Measurements from ENCODE around the gene EFHD2. TPM values are rescaled to one million over a fixed set of nuclear protein-coding genes. Genes with fewer than 3 reads are reported as not detected.

The EFHD2 gene
- total RNA-seq, 6 experiments from 2014 or later: 41.2 to 67.2 (median 65.3) TPM

DNA sequence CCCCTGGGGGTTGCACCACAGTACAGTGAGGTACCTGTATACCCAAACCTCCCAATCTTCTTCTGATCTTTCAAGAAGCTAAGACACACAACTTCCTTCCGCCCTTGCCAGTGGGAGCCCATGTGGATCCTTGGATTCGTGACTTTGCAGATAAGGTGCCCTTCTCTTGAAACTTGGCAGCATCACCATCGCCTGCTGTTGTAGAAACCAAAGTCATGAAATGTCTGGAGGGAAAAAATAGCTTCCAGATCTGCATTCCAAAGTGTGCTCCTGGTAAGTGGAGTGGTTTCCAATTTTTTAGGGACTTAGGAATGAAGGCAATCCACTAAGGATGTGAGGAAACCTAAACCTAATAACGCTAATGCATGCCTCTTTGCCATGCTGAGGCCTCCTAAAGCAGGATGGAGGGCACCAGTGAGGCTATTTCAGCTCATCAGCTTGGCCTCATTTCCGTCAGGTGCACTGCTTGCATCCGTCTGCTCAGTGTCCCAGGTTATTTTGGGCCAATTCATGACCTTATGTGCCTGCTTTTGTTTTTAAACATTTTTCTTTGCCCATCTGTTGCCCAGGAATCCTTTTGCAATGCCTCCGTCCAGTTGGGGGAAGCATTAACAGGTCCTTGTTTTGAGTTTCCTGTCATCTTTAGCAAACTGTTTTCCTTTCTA, 8.2 kb upstream of the EFHD2 start:
- DNase-seq: no peak
- Mint-ChIP-seq H3K4me3 (no peak overlapping the region), H3K9me3 (peaks cover 14% of the 10 kb centered on the region), H3K4me1 (ENCODE audit: low read depth) (peaks cover 6% of the 10 kb centered on the region), H3K27me3 (ENCODE audit: insufficient read depth) (peaks cover 6% of the 10 kb centered on the region), H3K36me3 (ENCODE audit: low read depth) (no peaks in the 10 kb centered on the region), H3K27ac (no peak overlapping the region)
- TF ChIP-seq, protein P1, sequence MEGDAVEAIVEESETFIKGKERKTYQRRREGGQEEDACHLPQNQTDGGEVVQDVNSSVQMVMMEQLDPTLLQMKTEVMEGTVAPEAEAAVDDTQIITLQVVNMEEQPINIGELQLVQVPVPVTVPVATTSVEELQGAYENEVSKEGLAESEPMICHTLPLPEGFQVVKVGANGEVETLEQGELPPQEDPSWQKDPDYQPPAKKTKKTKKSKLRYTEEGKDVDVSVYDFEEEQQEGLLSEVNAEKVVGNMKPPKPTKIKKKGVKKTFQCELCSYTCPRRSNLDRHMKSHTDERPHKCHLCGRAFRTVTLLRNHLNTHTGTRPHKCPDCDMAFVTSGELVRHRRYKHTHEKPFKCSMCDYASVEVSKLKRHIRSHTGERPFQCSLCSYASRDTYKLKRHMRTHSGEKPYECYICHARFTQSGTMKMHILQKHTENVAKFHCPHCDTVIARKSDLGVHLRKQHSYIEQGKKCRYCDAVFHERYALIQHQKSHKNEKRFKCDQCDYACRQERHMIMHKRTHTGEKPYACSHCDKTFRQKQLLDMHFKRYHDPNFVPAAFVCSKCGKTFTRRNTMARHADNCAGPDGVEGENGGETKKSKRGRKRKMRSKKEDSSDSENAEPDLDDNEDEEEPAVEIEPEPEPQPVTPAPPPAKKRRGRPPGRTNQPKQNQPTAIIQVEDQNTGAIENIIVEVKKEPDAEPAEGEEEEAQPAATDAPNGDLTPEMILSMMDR (IDR thresholded peaks at IDR 0.05): no peak

DNA sequence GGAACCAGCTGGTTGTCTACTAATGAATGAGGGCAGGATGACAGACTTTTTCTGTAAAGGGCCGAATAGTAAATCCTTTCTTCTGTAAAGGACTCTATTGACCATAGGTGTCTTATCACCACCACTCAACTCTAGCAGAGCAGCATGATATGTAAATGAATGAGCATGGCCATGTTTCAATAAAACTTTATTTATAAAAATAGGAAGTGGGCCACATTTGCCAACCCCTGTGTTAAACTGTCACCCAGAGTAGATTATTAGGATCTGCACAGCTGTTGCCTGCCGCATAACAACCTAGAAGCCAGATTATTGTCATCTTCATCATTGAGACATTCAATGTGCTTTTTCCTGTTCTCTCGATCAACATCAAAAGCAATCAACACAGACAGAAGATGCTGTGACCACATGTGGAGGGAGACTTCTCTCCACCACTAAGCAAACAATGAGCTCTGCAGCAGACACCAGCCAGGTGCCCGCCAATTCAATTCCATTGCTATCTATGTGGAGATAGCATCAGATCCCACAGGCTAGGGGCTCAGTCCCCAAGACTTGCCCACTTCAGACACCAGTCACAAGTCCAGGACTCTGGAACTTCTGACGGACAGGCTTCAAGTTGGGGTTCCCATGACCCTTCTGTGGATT, 6.8 kb upstream of the EFHD2 start:
- no peak overlapping the region for H3K27ac Mint-ChIP-seq
- DNase-seq: no peak
- peaks cover 6% of the 10 kb centered on the region for H3K27me3 Mint-ChIP-seq (ENCODE audit: insufficient read depth)
- H3K36me3 Mint-ChIP-seq (ENCODE audit: low read depth): no peaks in the 10 kb centered on the region
- peaks cover 14% of the 10 kb centered on the region for H3K9me3 Mint-ChIP-seq
- TF ChIP-seq, protein P1 (IDR thresholded peaks at IDR 0.05): no peak
- H3K4me3 Mint-ChIP-seq: no peak overlapping the region
- H3K4me1 Mint-ChIP-seq (ENCODE audit: low read depth): peaks cover 20% of the 10 kb centered on the region

DNA sequence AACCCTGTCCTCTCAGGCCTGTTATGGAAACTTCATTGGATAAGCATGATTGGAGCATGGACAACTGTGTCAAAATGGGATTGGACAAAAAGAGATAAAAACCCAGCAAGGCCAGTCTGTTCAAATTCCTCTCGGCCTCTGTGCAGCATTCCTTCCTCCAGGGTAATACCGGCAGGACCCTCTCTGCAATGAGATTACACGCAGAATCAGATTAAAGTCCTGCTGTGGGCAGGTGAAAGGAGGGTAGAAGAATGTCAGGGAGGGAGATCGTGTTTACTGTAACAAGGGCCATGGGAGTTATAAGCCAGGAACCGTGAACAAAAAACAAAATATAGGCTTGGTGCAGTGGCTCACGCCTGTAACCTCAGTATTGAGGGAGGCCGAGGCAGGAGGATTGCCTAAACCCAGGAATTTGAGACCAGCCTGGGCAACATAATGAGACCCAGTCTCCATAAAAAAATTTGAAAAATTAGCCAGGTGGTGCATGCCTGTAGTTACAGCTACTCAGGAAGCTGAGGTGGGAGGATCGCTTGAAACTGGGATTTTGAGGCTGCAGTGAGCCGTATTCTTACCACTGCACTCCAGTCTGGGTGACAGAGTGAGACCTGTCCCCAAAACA, 5.6 kb upstream of the EFHD2 start:
- peaks cover 27% of the 10 kb centered on the region for H3K4me1 Mint-ChIP-seq (ENCODE audit: low read depth)
- H3K4me3 Mint-ChIP-seq: no peak overlapping the region
- TF ChIP-seq, protein P1 (IDR thresholded peaks at IDR 0.05): no peak

DNA sequence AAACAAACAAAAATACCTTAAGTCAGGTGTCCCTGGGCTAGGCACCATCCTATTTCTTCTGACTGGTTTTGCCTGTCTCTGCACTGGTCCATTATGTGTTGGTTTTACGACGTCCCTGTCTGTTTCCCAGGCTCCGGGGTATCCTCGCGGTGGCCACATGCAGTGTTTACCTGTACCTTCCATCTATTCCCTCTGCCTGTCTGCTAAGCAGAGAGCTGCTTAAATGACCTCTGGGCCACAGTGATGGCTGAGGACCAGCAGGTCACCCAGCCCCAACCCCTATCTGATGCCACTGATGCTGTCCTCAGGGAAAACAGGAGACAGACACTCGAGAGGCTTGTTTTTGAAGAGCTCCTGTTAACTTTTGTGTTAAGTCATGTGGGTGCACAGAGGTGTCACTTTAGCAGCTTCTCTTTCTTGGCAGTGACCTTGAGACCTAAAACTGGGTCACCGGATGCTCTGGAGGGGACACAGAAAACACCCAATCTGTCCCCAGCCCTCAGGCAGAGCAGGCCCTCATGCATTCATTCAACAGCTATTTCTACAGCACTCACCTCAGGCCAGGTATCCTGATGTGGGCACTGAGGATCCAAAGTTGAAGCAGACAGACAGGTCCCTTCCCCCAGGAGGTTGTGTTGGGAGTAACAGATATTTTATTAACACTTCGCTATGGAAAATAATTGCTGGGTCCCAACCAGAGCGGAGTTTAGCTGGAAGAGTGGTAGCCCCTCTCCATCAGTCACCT, 4.4 kb upstream of the EFHD2 start:
- Mint-ChIP-seq H3K27ac (no peak overlapping the region), H3K27me3 (ENCODE audit: insufficient read depth) (peaks cover 6% of the 10 kb centered on the region), H3K4me3 (no peak overlapping the region), H3K36me3 (ENCODE audit: low read depth) (no peaks in the 10 kb centered on the region), H3K4me1 (ENCODE audit: low read depth) (peaks cover 29% of the 10 kb centered on the region), H3K9me3 (peaks cover 1% of the 10 kb centered on the region; the same call in 1 of the 2 replicates)
- no peak for DNase-seq
- TF ChIP-seq, protein P1 (IDR thresholded peaks at IDR 0.05): no peak

More for the DNA sequence above, 5.6 kb upstream of the EFHD2 start:
- no peaks in the 10 kb centered on the region for H3K36me3 Mint-ChIP-seq (ENCODE audit: low read depth)
- no peak overlapping the region for H3K27ac Mint-ChIP-seq
- peaks cover 13% of the 10 kb centered on the region for H3K9me3 Mint-ChIP-seq
- no peak for DNase-seq
- H3K27me3 Mint-ChIP-seq (ENCODE audit: insufficient read depth): peaks cover 6% of the 10 kb centered on the region
